ENCODE measurements around the gene RPL26. TPM values are rescaled to one million over a fixed set of nuclear protein-coding genes. Genes with fewer than 3 reads are reported as not detected.
"Not testable (repeated sequence)": the region's sequence is repeated elsewhere in the genome, so short reads cannot be mapped to it uniquely, and the experiment has no call there.

The RPL26 gene
- total and polyA plus RNA-seq, 3 donors from 2014 or later, result 769 to 1,617 (median 1,360) TPM

GRCh38 chr17:8402921-8403536, 20.0 kb upstream of the RPL26 start:
- Histone ChIP-seq H3K27ac (no peak overlapping the region), H3K4me1 (no peaks in the 10 kb centered on the region), H3K9me3 (no peaks in the 10 kb centered on the region), H3K27me3 (no peaks in the 10 kb centered on the region), H3K36me3 (ENCODE audit: low read depth, missing control alignments) (no peaks in the 10 kb centered on the region), H3K4me3 (no peak overlapping the region)
- DNase-seq, result no peak
- TF ChIP-seq POLR2A (IDR thresholded peaks at IDR 0.05) (no peak), CTCF (IDR thresholded peaks at IDR 0.05) (no peak)
- intact Hi-C loops (cut with DNase I; ENCODE audit: low total_unique reads), result no loop called here
- 89 to 91% methylated on average over 11 of the region's 11 CpGs for WGBS, 2 donors

GRCh38 chr17:8401107-8401506, 18.1 kb upstream of the RPL26 start:
- WGBS, 2 donors, result 87 to 93% methylated on average over 2 of the region's 2 CpGs
- H3K27me3 ChIP-seq, result no peaks in the 10 kb centered on the region
- no peak for DNase-seq
- intact Hi-C loops (cut with DNase I; ENCODE audit: low total_unique reads), result no loop called here
- TF ChIP-seq CTCF (IDR thresholded peaks at IDR 0.05) (no peak), POLR2A (IDR thresholded peaks at IDR 0.05) (no peak)
- H3K4me1 ChIP-seq, result no peaks in the 10 kb centered on the region
- no peaks in the 10 kb centered on the region for H3K36me3 ChIP-seq (ENCODE audit: low read depth, missing control alignments)
- no peaks in the 10 kb centered on the region for H3K9me3 ChIP-seq
- no peak overlapping the region for H3K4me3 ChIP-seq
- no peak overlapping the region for H3K27ac ChIP-seq

GRCh38 chr17:8398980-8399379, 16.0 kb upstream of the RPL26 start:
- no peaks in the 10 kb centered on the region for H3K9me3 ChIP-seq
- TF ChIP-seq POLR2A (IDR thresholded peaks at IDR 0.05), result no peak
- TF ChIP-seq CTCF (IDR thresholded peaks at IDR 0.05), result no peak
- no peaks in the 10 kb centered on the region for H3K4me1 ChIP-seq
- no peaks in the 10 kb centered on the region for H3K27me3 ChIP-seq
- DNase-seq, result no peak
- no peak overlapping the region for H3K27ac ChIP-seq
- H3K36me3 ChIP-seq (ENCODE audit: low read depth, missing control alignments), result no peaks in the 10 kb centered on the region
- 51 to 59% methylated on average over 6 of the region's 6 CpGs for WGBS, 2 donors
- H3K4me3 ChIP-seq, result no peak overlapping the region
- intact Hi-C loops (cut with DNase I; ENCODE audit: low total_unique reads), result no loop called here

- H3K27me3 ChIP-seq, result no peaks in the 10 kb centered on the region
- no peak within 1 kb of the TSS for H3K27ac ChIP-seq
- peak; percentile 2 for DNase-seq
- no peaks in the 10 kb centered on the region for H3K36me3 ChIP-seq (ENCODE audit: low read depth, missing control alignments)
- no peak for TF ChIP-seq CTCF (IDR thresholded peaks at IDR 0.05)
- TF ChIP-seq POLR2A (IDR thresholded peaks at IDR 0.05), result no peak
- WGBS, 2 donors, result 64 to 76% methylated on average over 5 to 13 of the region's 13 CpGs
- no peaks in the 10 kb centered on the region for H3K4me1 ChIP-seq
- intact Hi-C loops (cut with DNase I; ENCODE audit: low total_unique reads), result no loop called here
- H3K9me3 ChIP-seq, result no peaks in the 10 kb centered on the region
- no peak within 1 kb of the TSS for H3K4me3 ChIP-seq
Measured at GRCh38 chr17:8397636-8398035, 14.6 kb upstream of the RPL26 start, which contains the start of gene RNF222. RNF222 (minus strand) TSS chr17:8397827; CDS start chr17:8393461, 4,366 bp downstream.

- 88 to 90% methylated on average over 9 of the region's 9 CpGs for WGBS, 2 donors
- H3K4me3 ChIP-seq; H3K9me3 ChIP-seq; H3K27me3 ChIP-seq; H3K27ac ChIP-seq; H3K36me3 ChIP-seq (ENCODE audit: low read depth, missing control alignments); intact Hi-C loops (cut with DNase I; ENCODE audit: low total_unique reads); H3K4me1 ChIP-seq: not testable (repeated sequence)
- peak; percentile 12 for DNase-seq
Measured at GRCh38 chr17:8394497-8394896, 11.5 kb upstream of the RPL26 start.

Measured in testis (tissue), 3 donors.